Lower leg skin (tissue), 4 donors: ENCODE data around the gene EPB41. TPM values are rescaled to one million over a fixed set of nuclear protein-coding genes. Genes with fewer than 3 reads are reported as not detected.

Experiments used
- DNase-seq, 2 donors: peaks; one replicate each; pipeline ENCODE4 v3.0.0-alpha.2; 2019; ENCODE audit warnings: low spot score in 2 of 2
- H3K4me3 ChIP-seq: fragments of 200-600 bp; sonication (generic); 2 replicates; pipeline ENCODE4 v1.5.1; 2017; ENCODE audit warnings: mild to moderate bottlenecking, low read depth; ENCODE audit not compliant: poor library complexity, severe bottlenecking
- POLR2A ChIP-seq, 2 donors: fragments of 450-650 bp; IDR thresholded peaks; one replicate each; pipeline ENCODE4 v1.6.1; 2016 to 2017; ENCODE audit warnings: antibody characterized with exemption in 2 of 2, mild to moderate bottlenecking in 1 of 2, moderate library complexity in 1 of 2
- WGBS, 2 donors: methylation state at CpG; one replicate each; pipeline ENCODE4 v1.1.5; 2018; 5-methylcytosine and 5-hydroxymethylcytosine counted together
- intact Hi-C: fragments of 100-400 bp; cut with DNase I; formaldehyde crosslinking; loops from one replicate; pipeline ENCODE4 v1.15.0; 2023; ENCODE audit warnings: low total_unique reads
- total RNA-seq, 4 donors: library from RNA; depleted of rRNA; stranded (reverse); fragments of >200 nt; gene quantifications; one replicate each; pipeline ENCODE4 v1.1.0, GENCODE V29; 2016
- TF ChIP-seq, protein P1 (sequence below), 3 donors: fragments of 450-650 bp; IDR thresholded peaks; one replicate each; pipeline ENCODE4 v1.5.1; 2016; ENCODE audit warnings: antibody characterized with exemption in 3 of 3, mild to moderate bottlenecking in 3 of 3, moderate library complexity in 2 of 3

EPB41 gene
- 10 to 100 TPM; 41.1 to 60.2 (median 50.3) TPM for total RNA-seq

DNA sequence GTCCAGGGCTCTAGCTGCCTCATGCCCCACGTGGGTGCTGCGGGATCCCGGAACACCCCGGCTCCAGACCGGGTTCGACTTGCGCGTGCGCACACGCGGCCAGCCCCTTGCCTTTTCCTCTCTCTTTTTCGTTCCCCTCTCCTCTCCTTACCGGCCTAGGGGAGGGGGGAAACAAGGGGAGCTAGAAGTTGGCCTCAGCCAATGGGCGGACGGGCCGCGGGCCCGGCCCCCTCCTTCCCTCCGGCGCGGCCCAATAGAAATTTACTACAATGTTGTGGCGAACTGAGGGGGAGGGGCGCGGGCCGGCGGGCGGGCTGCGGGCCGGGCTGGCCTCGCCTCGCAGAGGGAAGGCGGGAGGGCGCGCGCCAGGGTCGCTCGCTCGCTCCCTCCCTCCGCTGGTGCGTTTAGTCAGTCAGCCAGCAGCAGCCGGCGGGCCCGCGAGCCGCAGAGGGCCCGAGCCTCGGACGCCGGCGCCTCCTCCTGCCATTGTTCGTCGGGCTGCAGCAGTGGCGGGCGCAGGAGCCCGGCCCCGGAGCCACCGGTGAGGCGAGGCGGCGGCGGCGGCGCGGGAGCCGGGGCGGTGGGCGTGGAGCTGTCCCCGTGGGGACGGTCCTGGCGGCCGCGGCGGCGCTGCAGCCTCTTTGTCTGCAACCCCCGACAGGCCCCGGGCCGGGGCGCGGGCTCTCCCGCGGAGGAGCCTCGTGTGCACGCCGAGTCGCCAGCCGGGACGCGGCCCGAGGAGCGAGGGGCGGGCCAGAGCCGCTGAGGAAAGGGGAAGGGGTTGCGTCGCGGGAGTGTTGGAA is at the start of gene EPB41:
TSS of gene EPB41 (plus strand) at position 342 of the 803 bp plus-strand sequence. CDS start 72,869 bp downstream, outside the sequence.
- intact Hi-C loops, result no loop called here
- no peak for TF ChIP-seq POLR2A (IDR thresholded peaks at IDR 0.05)
- TF ChIP-seq, protein P1, sequence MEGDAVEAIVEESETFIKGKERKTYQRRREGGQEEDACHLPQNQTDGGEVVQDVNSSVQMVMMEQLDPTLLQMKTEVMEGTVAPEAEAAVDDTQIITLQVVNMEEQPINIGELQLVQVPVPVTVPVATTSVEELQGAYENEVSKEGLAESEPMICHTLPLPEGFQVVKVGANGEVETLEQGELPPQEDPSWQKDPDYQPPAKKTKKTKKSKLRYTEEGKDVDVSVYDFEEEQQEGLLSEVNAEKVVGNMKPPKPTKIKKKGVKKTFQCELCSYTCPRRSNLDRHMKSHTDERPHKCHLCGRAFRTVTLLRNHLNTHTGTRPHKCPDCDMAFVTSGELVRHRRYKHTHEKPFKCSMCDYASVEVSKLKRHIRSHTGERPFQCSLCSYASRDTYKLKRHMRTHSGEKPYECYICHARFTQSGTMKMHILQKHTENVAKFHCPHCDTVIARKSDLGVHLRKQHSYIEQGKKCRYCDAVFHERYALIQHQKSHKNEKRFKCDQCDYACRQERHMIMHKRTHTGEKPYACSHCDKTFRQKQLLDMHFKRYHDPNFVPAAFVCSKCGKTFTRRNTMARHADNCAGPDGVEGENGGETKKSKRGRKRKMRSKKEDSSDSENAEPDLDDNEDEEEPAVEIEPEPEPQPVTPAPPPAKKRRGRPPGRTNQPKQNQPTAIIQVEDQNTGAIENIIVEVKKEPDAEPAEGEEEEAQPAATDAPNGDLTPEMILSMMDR (IDR thresholded peaks at IDR 0.05), result no peak
- peak within 1 kb of the TSS; percentile 47 for H3K4me3 ChIP-seq
- peak; percentile 83 to 98 for DNase-seq
- 0 to 1% methylated on average over 47 to 59 of the region's 95 CpGs for WGBS, 2 donors

DNA sequence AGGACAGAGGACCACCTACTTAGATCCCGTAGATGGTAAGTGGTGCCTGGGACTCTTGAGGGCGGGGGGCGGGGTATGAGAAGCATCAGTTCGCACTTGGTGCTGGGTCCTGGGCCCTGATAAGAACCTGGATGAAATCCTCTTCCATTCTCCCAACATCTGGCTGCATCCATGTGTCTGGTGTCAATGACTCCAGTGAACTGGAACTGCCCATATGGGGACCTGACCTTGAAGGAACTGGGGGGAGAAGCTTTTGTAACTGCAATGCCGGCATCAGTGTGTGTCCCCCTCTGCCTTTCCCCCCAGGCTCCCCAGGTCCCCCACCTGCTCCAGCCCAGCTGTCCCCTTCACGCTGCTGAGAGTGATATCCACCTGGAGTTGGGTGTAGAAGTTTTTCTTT is 49.7 kb upstream of the EPB41 start:
- TF ChIP-seq, protein P1 (IDR thresholded peaks at IDR 0.05), result no peak
- TF ChIP-seq POLR2A (IDR thresholded peaks at IDR 0.05), result no peak
- intact Hi-C loops, result no loop called here
- DNase-seq, result no peak
- WGBS, 2 donors, result 63 to 90% methylated on average over 4 to 6 of the region's 6 CpGs
- H3K4me3 ChIP-seq, result no peak overlapping the region

DNA sequence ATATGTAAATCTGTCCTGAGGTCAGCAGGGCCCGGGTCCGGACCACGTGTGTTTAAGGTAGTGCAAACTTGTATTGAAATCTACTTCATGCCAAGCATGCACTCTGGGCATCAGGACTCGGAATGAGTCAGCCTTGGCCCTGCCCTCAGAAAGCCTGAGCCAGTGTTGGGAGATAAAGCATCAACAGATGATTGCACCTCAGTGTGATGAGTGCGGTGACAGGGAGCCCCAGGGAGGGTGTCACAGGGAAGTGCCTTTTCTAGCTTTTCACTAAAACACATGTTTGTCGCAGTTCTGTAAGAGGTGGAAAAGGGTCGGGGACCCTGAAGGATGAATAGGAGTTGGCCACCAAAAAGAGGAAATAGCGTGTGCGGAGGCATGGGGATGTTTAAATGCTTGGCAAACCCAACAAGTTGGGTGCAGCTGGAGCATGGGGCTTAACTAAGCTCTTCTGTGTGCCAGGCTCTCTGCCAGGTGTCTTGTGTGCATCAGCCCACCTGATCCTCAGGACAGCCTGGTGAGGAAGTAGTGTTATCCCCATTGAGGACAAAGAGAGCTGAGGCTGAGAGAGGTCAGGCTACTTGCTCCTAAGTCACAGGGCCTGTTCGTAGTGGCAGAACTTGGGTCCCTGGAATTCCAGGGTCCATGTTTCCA is 48.2 kb upstream of the EPB41 start:
- intact Hi-C loops, result no loop called here
- WGBS, 2 donors, result 62 to 64% methylated on average over 10 of the region's 10 CpGs
- DNase-seq, result no peak
- H3K4me3 ChIP-seq, result no peak overlapping the region
- TF ChIP-seq, protein P1 (IDR thresholded peaks at IDR 0.05), result no peak
- TF ChIP-seq POLR2A (IDR thresholded peaks at IDR 0.05), result no peak

DNA sequence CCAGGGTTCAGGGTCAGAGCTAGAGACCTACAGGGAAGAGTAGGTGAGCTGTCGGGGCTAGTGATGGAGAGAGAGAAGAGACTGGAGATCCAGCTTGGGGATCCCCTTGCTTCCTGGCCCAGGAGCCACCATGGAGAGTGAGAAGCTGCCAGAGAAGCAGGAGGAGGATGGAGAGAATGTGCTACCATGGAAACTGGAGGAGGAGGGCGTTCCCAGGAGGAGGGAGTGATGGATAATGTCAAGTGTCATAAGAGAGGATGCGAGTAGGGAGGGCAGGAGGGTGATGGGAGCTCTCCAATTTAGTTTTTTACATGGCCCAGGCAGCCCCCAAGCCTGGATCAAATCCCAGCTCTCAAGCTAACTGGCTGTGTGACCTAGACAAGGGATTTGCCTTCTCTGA is 46.5 kb upstream of the EPB41 start:
- H3K4me3 ChIP-seq, result no peak overlapping the region
- DNase-seq, result no peak
- TF ChIP-seq, protein P1 (IDR thresholded peaks at IDR 0.05), result no peak
- no peak for TF ChIP-seq POLR2A (IDR thresholded peaks at IDR 0.05)
- intact Hi-C loops, result no loop called here
- WGBS, 2 donors, result 78 to 82% methylated on average over 3 of the region's 3 CpGs

DNA sequence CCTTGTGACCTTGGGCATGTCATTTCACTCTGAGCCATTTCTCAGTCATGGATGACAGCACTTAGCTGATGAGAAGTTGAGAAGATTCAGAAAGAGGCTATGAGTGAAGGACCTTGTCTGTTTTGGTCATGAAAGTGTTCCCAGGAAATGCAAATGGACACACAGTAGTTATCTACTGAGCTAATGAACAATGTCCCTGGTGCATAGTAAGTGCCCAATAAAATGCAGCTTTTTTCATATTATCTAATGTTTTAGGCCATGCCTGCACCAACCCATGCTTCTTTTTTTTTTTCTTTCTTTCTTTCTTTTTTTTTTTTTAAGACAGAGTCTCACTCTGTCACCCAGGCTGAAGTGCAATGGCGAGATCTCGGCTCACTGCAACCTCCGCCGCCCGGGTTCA is 44.4 kb upstream of the EPB41 start:
- WGBS, 2 donors, result 96% methylated on average over 5 of the region's 5 CpGs
- TF ChIP-seq, protein P1 (IDR thresholded peaks at IDR 0.05), result no peak
- no peak for TF ChIP-seq POLR2A (IDR thresholded peaks at IDR 0.05)
- intact Hi-C loops, result loop anchor here (5.0 kb wide), 1 partner anchor 83 kb away; no protein-coding TSS in a partner anchor
- H3K4me3 ChIP-seq, result no peak overlapping the region
- DNase-seq, result no peak
